Gastrocnemius medialis (tissue), 4 donors: ENCODE results near the gene SORBS2. TPM values are rescaled to one million over a fixed set of nuclear protein-coding genes. Genes with fewer than 3 reads are reported as not detected.

Source experiments
- ATAC-seq, 2 donors: fragments of 150-250 bp; one replicate each; pipeline ENCODE4 v1.9.1; 2016
- DNase-seq, 2 donors: peaks; one replicate each; pipeline ENCODE4 v3.0.0-alpha.2; 2019
- H3K27ac ChIP-seq, 4 donors: fragments of 200-600 bp; sonication (generic); 1 replicate in 1 of 4; 2 replicates in 3 of 4; pipeline ENCODE4 v1.5.1; 2016 to 2018; ENCODE audit warnings: mild to moderate bottlenecking in 2 of 4, moderate library complexity in 1 of 4
- H3K27me3 ChIP-seq, 3 donors: fragments of 200-600 bp; sonication (generic) in 2 of 3; 1 replicate in 1 of 3; 2 replicates in 2 of 3; pipeline versions ENCODE4 v1.5.1 to v1.6.0; 2016 to 2019; ENCODE audit warnings: mild to moderate bottlenecking in 1 of 3, moderate library complexity in 1 of 3
- H3K36me3 ChIP-seq, 2 donors: fragments of 200-600 bp; sonication (generic) in 1 of 2; one replicate each; pipeline ENCODE4 v1.5.1; 2017 to 2018
- H3K4me1 ChIP-seq, 2 donors: fragments of 200-600 bp; sonication (generic) in 1 of 2; one replicate each; pipeline ENCODE4 v1.5.1; 2016 to 2017; ENCODE audit warnings: mild to moderate bottlenecking in 2 of 2
- H3K4me3 ChIP-seq, 4 donors: fragments of 200-600 bp; sonication (generic) in 3 of 4; 1 replicate in 1 of 4; 2 replicates in 3 of 4; pipeline ENCODE4 v1.5.1; 2016 to 2019; ENCODE audit warnings: mild to moderate bottlenecking in 2 of 4
- H3K9me3 ChIP-seq, 3 donors: fragments of 200-600 bp; sonication (generic) in 2 of 3; 1 replicate in 1 of 3; 2 replicates in 2 of 3; pipeline ENCODE4 v1.5.1; 2016 to 2019
- CTCF ChIP-seq, 5 experiments: fragments of 450-650 bp in 3 of 5; fragments of 200-600 bp in 2 of 5; sonication (generic) in 2 of 5; IDR thresholded peaks in 4 of 5; conservative IDR thresholded peaks in 1 of 5; 1 replicate in 4 of 5; 2 replicates in 1 of 5; pipeline ENCODE4 v1.5.1; 2016 to 2019; ENCODE audit warnings: antibody characterized with exemption in 5 of 5, mild to moderate bottlenecking in 3 of 5, moderate library complexity in 3 of 5
- POLR2A ChIP-seq, 2 donors: fragments of 450-650 bp; IDR thresholded peaks; one replicate each; pipeline ENCODE4 v1.6.1; 2017; ENCODE audit warnings: antibody characterized with exemption in 2 of 2, mild to moderate bottlenecking in 2 of 2, moderate library complexity in 2 of 2
- in situ Hi-C, 4 donors: fragments of 200-750 bp; cut with MboI; loops; one replicate each; pipeline versions ENCODE4 v1.15.0 to v1.8.0; 2017; ENCODE audit warnings: low sequenced_read_pairs in 4 of 4
- intact Hi-C: fragments of 100-400 bp; cut with DNase I; formaldehyde crosslinking; loops from one replicate; pipeline ENCODE4 v1.15.1; 2023; ENCODE audit warnings: low total_unique reads
- total RNA-seq, 4 donors: library from RNA; depleted of rRNA; stranded (reverse); fragments of >200 nt; gene quantifications; one replicate each; pipeline versions ENCODE4 v1.1.0 to v1.2.3, GENCODE V29; 2016

SORBS2 gene
- total RNA-seq, 4 donors from 2014 or later: 15.3 to 64.5 (median 17.4) TPM

GRCh38 chr4:185800266-185800945 is 11.6 kb downstream of the SORBS2 start:
- H3K27ac ChIP-seq: no peak overlapping the region
- intact Hi-C loops: no loop called here
- TF ChIP-seq POLR2A (IDR thresholded peaks at IDR 0.05): no peak
- TF ChIP-seq CTCF (IDR thresholded peaks at IDR 0.05 in 4 of 5, conservative IDR thresholded peaks at IDR 0.05 in 1 of 5): no peak
- H3K27me3 ChIP-seq: no peaks in the 10 kb centered on the region
- in situ Hi-C loops: no loop called here
- ATAC-seq (no peak), DNase-seq (no peak)
- no peaks in the 10 kb centered on the region for H3K36me3 ChIP-seq
- no peak overlapping the region for H3K4me3 ChIP-seq
- no peaks in the 10 kb centered on the region for H3K9me3 ChIP-seq
- H3K4me1 ChIP-seq: no peaks in the 10 kb centered on the region

DNA sequence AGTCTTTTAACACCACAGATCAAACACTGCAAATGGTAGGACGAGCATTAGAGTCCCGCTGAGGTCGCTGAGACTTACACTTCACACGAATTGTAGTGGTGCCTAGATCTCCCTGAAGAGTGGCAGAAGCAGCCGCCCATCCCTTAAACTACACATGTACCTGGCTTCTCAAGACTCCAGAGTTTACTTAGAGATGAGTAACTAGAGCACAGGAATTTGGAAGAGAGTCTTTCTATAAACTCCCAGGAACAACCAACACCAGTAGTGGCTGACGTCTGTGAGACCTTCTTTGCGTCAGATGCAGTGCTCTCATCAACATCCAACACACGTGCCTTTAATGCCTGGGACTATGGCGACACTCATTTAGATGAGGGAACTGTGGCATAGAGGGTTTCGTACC is 12.6 kb downstream of the SORBS2 start:
- in situ Hi-C loops: no loop called here
- H3K27me3 ChIP-seq: no peaks in the 10 kb centered on the region
- H3K4me1 ChIP-seq: no peaks in the 10 kb centered on the region
- DNase-seq: no peak
- intact Hi-C loops: no loop called here
- TF ChIP-seq POLR2A (IDR thresholded peaks at IDR 0.05) (no peak), CTCF (IDR thresholded peaks at IDR 0.05 in 4 of 5, conservative IDR thresholded peaks at IDR 0.05 in 1 of 5) (no peak)
- H3K4me3 ChIP-seq: no peak overlapping the region
- H3K27ac ChIP-seq: no peak overlapping the region
- H3K36me3 ChIP-seq: no peaks in the 10 kb centered on the region
- H3K9me3 ChIP-seq: no peaks in the 10 kb centered on the region
- ATAC-seq: no peak

DNA sequence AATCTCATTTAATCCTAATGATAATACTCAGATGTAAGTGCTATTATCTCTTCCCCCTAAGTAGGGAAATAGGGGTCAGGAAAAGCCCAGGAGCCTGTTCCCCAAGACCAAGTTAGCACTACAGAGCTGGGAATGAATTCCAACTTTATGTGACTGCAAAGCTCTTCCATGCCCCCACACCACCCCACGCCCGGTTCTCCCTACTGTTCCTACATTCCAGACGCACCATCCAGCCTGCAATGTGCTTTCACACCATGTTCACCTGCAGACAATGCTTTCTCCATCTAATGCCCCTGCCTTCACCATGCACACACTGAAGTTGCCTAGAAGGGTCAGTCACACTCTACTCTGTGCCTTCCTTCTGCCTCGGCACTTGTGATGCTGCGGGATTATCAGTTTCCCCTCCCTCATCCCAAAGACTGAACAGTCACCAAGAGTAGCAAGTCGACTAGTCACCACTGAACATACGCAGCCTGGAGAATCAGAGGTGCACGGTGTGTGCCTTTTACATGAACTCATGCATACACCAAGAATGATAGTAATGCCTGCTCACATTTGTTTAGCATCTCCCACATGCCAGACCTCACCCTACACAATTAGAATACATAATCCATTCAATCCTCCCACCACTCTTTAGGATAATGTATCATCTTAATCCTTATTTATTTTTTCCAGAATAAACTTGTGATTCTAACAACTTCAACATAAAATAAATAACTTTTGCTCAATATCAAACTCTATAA is 14.2 kb downstream of the SORBS2 start:
- ATAC-seq (no peak), DNase-seq (no peak)
- H3K4me3 ChIP-seq: no peak overlapping the region
- TF ChIP-seq CTCF (IDR thresholded peaks at IDR 0.05 in 4 of 5, conservative IDR thresholded peaks at IDR 0.05 in 1 of 5) (no peak), POLR2A (IDR thresholded peaks at IDR 0.05) (no peak)
- intact Hi-C loops (no loop called here), in situ Hi-C loops (no loop called here)
- H3K27ac ChIP-seq: no peak overlapping the region
- H3K9me3 ChIP-seq: no peaks in the 10 kb centered on the region
- no peaks in the 10 kb centered on the region for H3K27me3 ChIP-seq
- H3K4me1 ChIP-seq: no peaks in the 10 kb centered on the region
- no peaks in the 10 kb centered on the region for H3K36me3 ChIP-seq

GRCh38 chr4:185797018-185797417 is 15.0 kb downstream of the SORBS2 start:
- intact Hi-C loops: no loop called here
- H3K36me3 ChIP-seq: no peaks in the 10 kb centered on the region
- no peaks in the 10 kb centered on the region for H3K4me1 ChIP-seq
- no peak for ATAC-seq
- no peaks in the 10 kb centered on the region for H3K27me3 ChIP-seq
- no peak for DNase-seq
- no peak for TF ChIP-seq POLR2A (IDR thresholded peaks at IDR 0.05)
- no peak for TF ChIP-seq CTCF (IDR thresholded peaks at IDR 0.05 in 4 of 5, conservative IDR thresholded peaks at IDR 0.05 in 1 of 5)
- no peak overlapping the region for H3K27ac ChIP-seq
- no peaks in the 10 kb centered on the region for H3K9me3 ChIP-seq
- in situ Hi-C loops: no loop called here
- H3K4me3 ChIP-seq: no peak overlapping the region
